NT2/D1 (cell line): ENCODE data around the gene TNS1.

Experiments used
- SUZ12 ChIP-seq: IDR thresholded peaks from 2 replicates; pipeline ENCODE4 v1.6.1; 2011; ENCODE audit not compliant: insufficient read length, insufficient read depth; ENCODE audit errors: extremely low read depth
- YY1 ChIP-seq: IDR thresholded peaks from 2 replicates; pipeline ENCODE4 v1.6.1; 2011; ENCODE audit not compliant: insufficient read length, insufficient read depth

GRCh38 chr2:217777906-217778305, 224.9 kb downstream of the TNS1 start:
- no peak for TF ChIP-seq SUZ12
- no peak for TF ChIP-seq YY1
